Neural progenitor cell (in vitro differentiated cells): ENCODE measurements around the gene CYB561D1. TPM values are rescaled to one million over a fixed set of nuclear protein-coding genes. Genes with fewer than 3 reads are reported as not detected.

Source experiments
- DNase-seq: peaks from one replicate; pipeline ENCODE4 v3.0.0-alpha.2; 2016; ENCODE audit warnings: low spot score
- H2AFZ ChIP-seq: fragments of 200-600 bp; sonication (generic); replicated peaks from 2 replicates; pipeline ENCODE4 v1.6.1; 2016; ENCODE audit warnings: antibody characterized with exemption
- H3F3A ChIP-seq: fragments of 200-600 bp; sonication (generic); 2 replicates; pipeline ENCODE4 v1.6.1; 2016; ENCODE audit warnings: antibody characterized with exemption, low read depth
- H3K27ac ChIP-seq: fragments of 200-600 bp; sonication (generic); 2 replicates; pipeline ENCODE4 v1.5.1; 2016; ENCODE audit warnings: mild to moderate bottlenecking
- H3K27me3 ChIP-seq: fragments of 200-600 bp; sonication (generic); 2 replicates; pipeline ENCODE4 v1.6.1; 2016; ENCODE audit warnings: mild to moderate bottlenecking, moderate library complexity
- H3K36me3 ChIP-seq: fragments of 200-600 bp; sonication (generic); 2 replicates; pipeline ENCODE4 v1.5.1; 2016
- H3K4me1 ChIP-seq: fragments of 200-600 bp; sonication (generic); 2 replicates; pipeline ENCODE4 v1.6.1; 2016; ENCODE audit warnings: mixed run types
- H3K4me2 ChIP-seq: fragments of 200-600 bp; sonication (generic); 2 replicates; pipeline ENCODE4 v1.6.1; 2016
- H3K4me3 ChIP-seq: fragments of 200-600 bp; sonication (generic); 2 replicates; pipeline ENCODE4 v1.5.1; 2016
- H3K79me2 ChIP-seq: fragments of 200-600 bp; sonication (generic); 2 replicates; pipeline ENCODE4 v1.6.1; 2016; ENCODE audit warnings: low read depth
- H3K9ac ChIP-seq: fragments of 200-600 bp; sonication (generic); 2 replicates; pipeline ENCODE4 v1.6.1; 2016
- H3K9me3 ChIP-seq: fragments of 200-600 bp; sonication (generic); 2 replicates; pipeline ENCODE4 v1.5.1; 2016; ENCODE audit warnings: low read depth
- H4K20me1 ChIP-seq: fragments of 200-600 bp; sonication (generic); 2 replicates; pipeline ENCODE4 v1.6.1; 2016; ENCODE audit warnings: low read depth
- H3K27ac Mint-ChIP-seq: 3 replicates; pipeline ENCODE4 v1.8.0; 2021; ENCODE audit warnings: mixed read lengths
- H3K27me3 Mint-ChIP-seq: 2 replicates; pipeline ENCODE4 v1.8.0; 2022; ENCODE audit warnings: low read depth, mild to moderate bottlenecking, inconsistent platforms, moderate library complexity, mixed read lengths; ENCODE audit not compliant: insufficient read depth
- H3K36me3 Mint-ChIP-seq: 3 replicates; pipeline ENCODE4 v1.8.0; 2021; ENCODE audit warnings: mixed read lengths
- H3K4me1 Mint-ChIP-seq: 3 replicates; pipeline ENCODE4 v1.8.0; 2021; ENCODE audit warnings: mixed read lengths
- H3K4me3 Mint-ChIP-seq: 3 replicates; pipeline ENCODE4 v1.8.0; 2021; ENCODE audit warnings: mild to moderate bottlenecking, moderate library complexity, mixed read lengths
- H3K9me3 Mint-ChIP-seq: 3 replicates; pipeline ENCODE4 v1.8.0; 2020; ENCODE audit warnings: mixed read lengths
- EZH2 ChIP-seq: fragments of 200-600 bp; sonication (generic); IDR thresholded peaks from 2 replicates; pipeline ENCODE4 v1.6.1; 2017; ENCODE audit warnings: antibody characterized with exemption, mild to moderate bottlenecking, moderate library complexity
- EZH2phosphoT487 ChIP-seq: fragments of 200-600 bp; sonication (generic); IDR thresholded peaks from 2 replicates; pipeline ENCODE4 v1.6.1; 2017; ENCODE audit warnings: antibody characterized with exemption
- total RNA-seq: library from RNA; depleted of rRNA; stranded (reverse); fragments of >200 nt; gene quantifications from 2 replicates; pipeline ENCODE4 v1.2.3, GENCODE V29; 2015; ENCODE audit warnings: low replicate concordance
- TF ChIP-seq, protein P1 (sequence below): fragments of 200-600 bp; sonication (generic); IDR thresholded peaks from 2 replicates; pipeline ENCODE4 v1.5.1; 2017; ENCODE audit warnings: antibody characterized with exemption, mild to moderate bottlenecking

The CYB561D1 gene
- total RNA-seq, 1 donor from 2014 or later, result 4.3 TPM

- H3K36me3 Mint-ChIP-seq, result no peaks in the 10 kb centered on the region
- no peaks in the 10 kb centered on the region for H4K20me1 ChIP-seq
- no peak overlapping the region for H3K27ac ChIP-seq
- peaks cover 6% of the 10 kb centered on the region for H3K27me3 Mint-ChIP-seq
- H3K4me3 Mint-ChIP-seq, result peak overlapping the region; percentile 8
- peaks cover 5% of the 10 kb centered on the region for H3F3A ChIP-seq
- no peaks in the 10 kb centered on the region for H3K36me3 ChIP-seq
- no peaks in the 10 kb centered on the region for H3K9me3 ChIP-seq
- H3K4me1 Mint-ChIP-seq, result peaks cover 46% of the 10 kb centered on the region
- DNase-seq, result no peak
- no peak overlapping the region for H3K27ac Mint-ChIP-seq
- H3K9ac ChIP-seq, result no peak overlapping the region
- H3K79me2 ChIP-seq, result no peaks in the 10 kb centered on the region
- H3K27me3 ChIP-seq, result no peaks in the 10 kb centered on the region
- H3K4me3 ChIP-seq, result no peak overlapping the region
- no peaks in the 10 kb centered on the region for H3K9me3 Mint-ChIP-seq
- no peak overlapping the region for H2AFZ ChIP-seq
- peaks cover 26% of the 10 kb centered on the region for H3K4me1 ChIP-seq
- TF ChIP-seq EZH2 (no peak), EZH2phosphoT487 (no peak)
- TF ChIP-seq, protein P1, sequence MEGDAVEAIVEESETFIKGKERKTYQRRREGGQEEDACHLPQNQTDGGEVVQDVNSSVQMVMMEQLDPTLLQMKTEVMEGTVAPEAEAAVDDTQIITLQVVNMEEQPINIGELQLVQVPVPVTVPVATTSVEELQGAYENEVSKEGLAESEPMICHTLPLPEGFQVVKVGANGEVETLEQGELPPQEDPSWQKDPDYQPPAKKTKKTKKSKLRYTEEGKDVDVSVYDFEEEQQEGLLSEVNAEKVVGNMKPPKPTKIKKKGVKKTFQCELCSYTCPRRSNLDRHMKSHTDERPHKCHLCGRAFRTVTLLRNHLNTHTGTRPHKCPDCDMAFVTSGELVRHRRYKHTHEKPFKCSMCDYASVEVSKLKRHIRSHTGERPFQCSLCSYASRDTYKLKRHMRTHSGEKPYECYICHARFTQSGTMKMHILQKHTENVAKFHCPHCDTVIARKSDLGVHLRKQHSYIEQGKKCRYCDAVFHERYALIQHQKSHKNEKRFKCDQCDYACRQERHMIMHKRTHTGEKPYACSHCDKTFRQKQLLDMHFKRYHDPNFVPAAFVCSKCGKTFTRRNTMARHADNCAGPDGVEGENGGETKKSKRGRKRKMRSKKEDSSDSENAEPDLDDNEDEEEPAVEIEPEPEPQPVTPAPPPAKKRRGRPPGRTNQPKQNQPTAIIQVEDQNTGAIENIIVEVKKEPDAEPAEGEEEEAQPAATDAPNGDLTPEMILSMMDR, result no peak
- H3K4me2 ChIP-seq, result no peak overlapping the region
Measured at GRCh38 chr1:109534307-109534858, 40.5 kb downstream of the CYB561D1 start.

GRCh38 chr1:109535481-109535880 lies 41.6 kb downstream of the CYB561D1 start:
- no peaks in the 10 kb centered on the region for H3K36me3 Mint-ChIP-seq
- H3K9me3 Mint-ChIP-seq, result no peaks in the 10 kb centered on the region
- no peak overlapping the region for H2AFZ ChIP-seq
- no peaks in the 10 kb centered on the region for H4K20me1 ChIP-seq
- H3K27ac Mint-ChIP-seq, result peak overlapping the region; percentile 93
- H3K4me3 Mint-ChIP-seq, result no peak overlapping the region
- H3K4me1 ChIP-seq, result peaks cover 27% of the 10 kb centered on the region
- DNase-seq, result no peak
- H3K27me3 ChIP-seq, result no peaks in the 10 kb centered on the region
- TF ChIP-seq, protein P1, result no peak
- TF ChIP-seq EZH2 (no peak), EZH2phosphoT487 (no peak)
- peak overlapping the region; percentile 35 for H3K4me2 ChIP-seq
- no peaks in the 10 kb centered on the region for H3K36me3 ChIP-seq
- H3K4me3 ChIP-seq, result no peak overlapping the region
- no peaks in the 10 kb centered on the region for H3F3A ChIP-seq
- H3K9ac ChIP-seq, result no peak overlapping the region
- H3K4me1 Mint-ChIP-seq, result peaks cover 41% of the 10 kb centered on the region
- H3K79me2 ChIP-seq, result no peaks in the 10 kb centered on the region
- H3K9me3 ChIP-seq, result no peaks in the 10 kb centered on the region
- no peak overlapping the region for H3K27ac ChIP-seq
- H3K27me3 Mint-ChIP-seq, result peaks cover 2% of the 10 kb centered on the region

DNA sequence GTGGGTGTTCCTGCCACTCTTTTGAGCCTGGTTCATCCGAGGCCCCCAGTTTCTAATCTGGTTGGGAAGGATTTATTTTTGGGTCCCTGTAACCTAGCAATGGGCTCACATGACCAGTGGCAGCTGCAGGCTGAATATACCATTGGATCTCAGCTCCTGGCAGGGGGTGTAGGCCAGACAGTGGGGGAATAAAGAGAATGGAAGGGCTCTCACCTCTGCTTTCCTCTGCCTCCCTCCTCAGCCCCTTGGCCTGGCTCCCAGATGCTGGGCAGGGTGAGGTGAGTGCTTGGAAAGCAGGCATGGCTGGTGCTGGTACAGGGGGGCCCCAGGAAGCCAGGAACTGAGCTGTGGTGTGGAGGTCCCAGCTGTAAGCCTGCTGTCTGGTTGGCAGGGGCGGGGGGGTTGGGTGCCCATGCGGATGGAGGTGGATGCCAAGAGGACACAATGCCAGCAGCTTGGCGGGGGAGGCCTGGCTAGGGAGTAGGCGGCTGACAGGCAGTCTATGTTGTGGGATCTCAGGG lies 42.1 kb downstream of the CYB561D1 start:
- H3K79me2 ChIP-seq, result no peaks in the 10 kb centered on the region
- H2AFZ ChIP-seq, result peak overlapping the region; percentile 63
- Mint-ChIP-seq H3K9me3 (no peaks in the 10 kb centered on the region), H3K36me3 (no peaks in the 10 kb centered on the region), H3K27ac (peak overlapping the region; percentile 62), H3K4me3 (no peak overlapping the region), H3K4me1 (peaks cover 39% of the 10 kb centered on the region), H3K27me3 (peaks cover 4% of the 10 kb centered on the region)
- H3K4me2 ChIP-seq, result peak overlapping the region; percentile 35
- no peak overlapping the region for H3K4me3 ChIP-seq
- H3K9ac ChIP-seq, result no peak overlapping the region
- H3K27me3 ChIP-seq, result no peaks in the 10 kb centered on the region
- no peaks in the 10 kb centered on the region for H3F3A ChIP-seq
- no peaks in the 10 kb centered on the region for H3K9me3 ChIP-seq
- H3K27ac ChIP-seq, result no peak overlapping the region
- no peaks in the 10 kb centered on the region for H3K36me3 ChIP-seq
- H3K4me1 ChIP-seq, result peaks cover 24% of the 10 kb centered on the region
- DNase-seq, result peak; percentile 23
- no peak for TF ChIP-seq EZH2phosphoT487
- TF ChIP-seq, protein P1, result no peak
- no peak for TF ChIP-seq EZH2
- H4K20me1 ChIP-seq, result no peaks in the 10 kb centered on the region
